Motor neuron (in vitro differentiated cells): ENCODE data around the gene CAST. TPM values are rescaled to one million over a fixed set of nuclear protein-coding genes. Genes with fewer than 3 reads are reported as not detected.

Source experiments
- ATAC-seq, 8 experiments: fragments of 200-7000 bp; cut with Tn5 transposase; replicated peaks in 6 of 8; 2 replicates each; pipeline ENCODE4 v1.8.0; 2021; ENCODE audit warnings: mild to moderate bottlenecking in 8 of 8, moderate library complexity in 8 of 8
- H3K27ac ChIP-seq, 2 donors: fragments of 250-450 bp; sonication (Bioruptor Pico); 2 replicates each; pipeline ENCODE4 v1.9.0; 2021; ENCODE audit warnings: antibody characterized with exemption in 2 of 2, mild to moderate bottlenecking in 2 of 2, moderate library complexity in 1 of 2
- H3K4me1 ChIP-seq, 2 donors: fragments of 250-450 bp; sonication (Bioruptor Pico); replicated peaks in 1 of 2; 2 replicates each; pipeline ENCODE4 v1.6.1; 2021; ENCODE audit warnings: antibody characterized with exemption in 2 of 2, mild to moderate bottlenecking in 2 of 2, moderate library complexity in 1 of 2
- H3K4me3 ChIP-seq, 5 donors: fragments of 250-450 bp; sonication (Bioruptor Pico); 2 replicates each; pipeline ENCODE4 v1.9.0; 2021; ENCODE audit warnings: antibody characterized with exemption in 5 of 5, mild to moderate bottlenecking in 5 of 5, moderate library complexity in 4 of 5
- WGBS, 10 experiments: fragments of 450-650 bp; shearing (Covaris generic); methylation state at CpG; one replicate each; pipeline ENCODE4 v1.0.0; 2022; 5-methylcytosine and 5-hydroxymethylcytosine counted together
- in situ Hi-C, 9 experiments: fragments of 400-800 bp; cut with MboI; loops; one replicate each; pipeline ENCODE4 v1.15.0; 2021; ENCODE audit warnings: low sequenced_read_pairs in 9 of 9, low pct_unique_long_range_greater_than_20kb in 2 of 9; ENCODE audit not compliant: unreplicated experiment in 9 of 9
- total RNA-seq, 8 experiments: library from RNA; unstranded; fragments of 300-600 nt; gene quantifications; 2 replicates each; pipeline versions ENCODE4 v1.2.3 to v1.2.4, GENCODE V29; 2022

CAST gene
- total RNA-seq, 8 experiments from 2014 or later: 18.3 to 104 (median 41.3) TPM

- Histone ChIP-seq H3K4me3 (no peak overlapping the region), H3K27ac (no peak overlapping the region), H3K4me1 (no peaks in the 10 kb centered on the region)
- ATAC-seq: peak in 4 of 8 experiments; percentile 27 to 99 (median 84)
- in situ Hi-C loops: loop anchor here in 1 of 9 experiments (25.0 kb wide), 1 partner anchor 533 kb away; no protein-coding TSS in a partner anchor
- WGBS, 10 experiments: 0 to 72% (median 37%) methylated on average over 1 to 2 of the region's 2 CpGs
Observed at GRCh38 chr5:96629774-96630173, 32.4 kb upstream of the CAST start.

GRCh38 chr5:96633820-96634219, 28.4 kb upstream of the CAST start:
- WGBS, 10 experiments: 24 to 94% (median 80%) methylated on average over 1 to 4 of the region's 4 CpGs
- Histone ChIP-seq H3K4me1 (no peaks in the 10 kb centered on the region), H3K4me3 (no peak overlapping the region), H3K27ac (no peak overlapping the region)
- peak in 2 of 8 experiments; percentile 16 to 39 for ATAC-seq
- in situ Hi-C loops: loop anchor here in 1 of 9 experiments (25.0 kb wide), 1 partner anchor 528 kb away; no protein-coding TSS in a partner anchor

- Histone ChIP-seq H3K27ac (no peak overlapping the region), H3K4me3 (no peak overlapping the region), H3K4me1 (no peaks in the 10 kb centered on the region)
- 46 to 100% (median 78%) methylated on average over 1 of the region's 1 CpG; no CpG with 5 or more reads in 5 of the 10 experiments for WGBS, 10 experiments
- in situ Hi-C loops: loop anchor here in 1 of 9 experiments (25.0 kb wide), 1 partner anchor 527 kb away; no protein-coding TSS in a partner anchor
- ATAC-seq: no peak
Observed at GRCh38 chr5:96634881-96635280, 27.3 kb upstream of the CAST start.

- in situ Hi-C loops: loop anchor here in 1 of 9 experiments (25.0 kb wide), 1 partner anchor 526 kb away; no protein-coding TSS in a partner anchor
- H3K4me1 ChIP-seq: no peaks in the 10 kb centered on the region
- no peak for ATAC-seq
- WGBS, 10 experiments: 20 to 86% (median 83%) methylated on average over 1 of the region's 1 CpG; no CpG with 5 or more reads in 5 of the 10 experiments
- no peak overlapping the region for H3K4me3 ChIP-seq
- H3K27ac ChIP-seq: no peak overlapping the region
Observed at GRCh38 chr5:96636046-96636445, 26.1 kb upstream of the CAST start.

GRCh38 chr5:96636594-96636993, 25.6 kb upstream of the CAST start:
- Histone ChIP-seq H3K4me1 (no peaks in the 10 kb centered on the region), H3K4me3 (no peak overlapping the region), H3K27ac (no peak overlapping the region)
- no peak for ATAC-seq
- WGBS, 10 experiments: 33 to 100% (median 88%) methylated on average over 1 to 4 of the region's 4 CpGs; no CpG with 5 or more reads in 3 of the 10 experiments
- in situ Hi-C loops: loop anchor here in 1 of 9 experiments (25.0 kb wide), 1 partner anchor 526 kb away; no protein-coding TSS in a partner anchor

- Histone ChIP-seq H3K4me3 (no peak overlapping the region), H3K27ac (no peak overlapping the region), H3K4me1 (no peaks in the 10 kb centered on the region)
- peak in 1 of 8 experiments; percentile 26 for ATAC-seq
- 57 to 100% (median 83%) methylated on average over 1 of the region's 1 CpG; no CpG with 5 or more reads in 1 of the 10 experiments for WGBS, 10 experiments
- in situ Hi-C loops: loop anchor here in 1 of 9 experiments (25.0 kb wide), 1 partner anchor 525 kb away; no protein-coding TSS in a partner anchor
Observed at GRCh38 chr5:96637196-96637595, 25.0 kb upstream of the CAST start.

GRCh38 chr5:96638561-96638960, 23.6 kb upstream of the CAST start:
- WGBS, 10 experiments: 44 to 100% (median 78%) methylated on average over 1 to 3 of the region's 3 CpGs; no CpG with 5 or more reads in 1 of the 10 experiments
- Histone ChIP-seq H3K4me3 (no peak overlapping the region), H3K27ac (no peak overlapping the region), H3K4me1 (no peaks in the 10 kb centered on the region)
- ATAC-seq: no peak
- in situ Hi-C loops: loop anchor here in 1 of 9 experiments (25.0 kb wide), 1 partner anchor 524 kb away; no protein-coding TSS in a partner anchor

- Histone ChIP-seq H3K4me1 (no peaks in the 10 kb centered on the region), H3K4me3 (no peak overlapping the region), H3K27ac (no peak overlapping the region)
- in situ Hi-C loops: loop anchor here in 1 of 9 experiments (25.0 kb wide), 1 partner anchor 522 kb away; no protein-coding TSS in a partner anchor
- ATAC-seq: no peak
- 50 to 93% (median 58%) methylated on average over 1 to 3 of the region's 3 CpGs; no CpG with 5 or more reads in 3 of the 10 experiments for WGBS, 10 experiments
Observed at GRCh38 chr5:96640696-96641095, 21.5 kb upstream of the CAST start.

- Histone ChIP-seq H3K4me3 (no peak overlapping the region), H3K27ac (no peak overlapping the region), H3K4me1 (no peaks in the 10 kb centered on the region)
- in situ Hi-C loops: loop anchor here in 1 of 9 experiments (25.0 kb wide), 1 partner anchor 521 kb away; no protein-coding TSS in a partner anchor
- 27 to 85% (median 59%) methylated on average over 1 to 5 of the region's 5 CpGs for WGBS, 10 experiments
- no peak for ATAC-seq
Observed at GRCh38 chr5:96641368-96642280, 20.6 kb upstream of the CAST start.

GRCh38 chr5:96642281-96642640, 19.9 kb upstream of the CAST start:
- 41 to 100% (median 73%) methylated on average over 1 to 2 of the region's 2 CpGs; no CpG with 5 or more reads in 1 of the 10 experiments for WGBS, 10 experiments
- no peak for ATAC-seq
- in situ Hi-C loops: loop anchor here in 1 of 9 experiments (25.0 kb wide), 1 partner anchor 520 kb away; no protein-coding TSS in a partner anchor

GRCh38 chr5:96645091-96645490, 17.1 kb upstream of the CAST start:
- ATAC-seq: no peak

More at GRCh38 chr5:96642281-96642640, 19.9 kb upstream of the CAST start:
- Histone ChIP-seq H3K4me3 (no peak overlapping the region), H3K4me1 (no peaks in the 10 kb centered on the region), H3K27ac (no peak overlapping the region)

GRCh38 chr5:96648023-96648422, 14.2 kb upstream of the CAST start:
- in situ Hi-C loops: loop anchor here in 1 of 9 experiments (25.0 kb wide), 1 partner anchor 514 kb away; no protein-coding TSS in a partner anchor
- Histone ChIP-seq H3K4me1 (peaks cover 0 to 13% of the 10 kb centered on the region in 2 donors), H3K27ac (no peak overlapping the region), H3K4me3 (no peak overlapping the region)
- ATAC-seq: no peak

More at GRCh38 chr5:96645091-96645490, 17.1 kb upstream of the CAST start:
- no peak overlapping the region for H3K4me3 ChIP-seq
- in situ Hi-C loops: loop anchor here in 1 of 9 experiments (25.0 kb wide), 1 partner anchor 517 kb away; no protein-coding TSS in a partner anchor
- no peak overlapping the region for H3K27ac ChIP-seq
- H3K4me1 ChIP-seq: peaks cover 0 to 11% of the 10 kb centered on the region in 2 donors
- WGBS, 10 experiments: 43 to 93% (median 78%) methylated on average over 1 to 7 of the region's 7 CpGs
